Omental fat pad (tissue), 4 donors: ENCODE data around the gene UBE2K. TPM values are rescaled to one million over a fixed set of nuclear protein-coding genes. Genes with fewer than 3 reads are reported as not detected.

Experiments used
- ATAC-seq: fragments of 150-250 bp; one replicate; pipeline ENCODE4 v1.9.1; 2016; ENCODE audit warnings: mild to moderate bottlenecking, moderate library complexity; ENCODE audit not compliant: low FRiP score
- DNase-seq: peaks from one replicate; pipeline ENCODE4 v3.0.0-alpha.2; 2019; ENCODE audit warnings: low spot score
- total RNA-seq, 4 donors: library from RNA; depleted of rRNA; stranded (reverse); fragments of >200 nt; gene quantifications; one replicate each; pipeline ENCODE4 v1.1.0, GENCODE V29; 2016
- TF ChIP-seq, protein P1 (sequence below), 3 donors: fragments of 450-650 bp; IDR thresholded peaks; one replicate each; pipeline ENCODE4 v1.5.1; 2016 to 2017; ENCODE audit warnings: antibody characterized with exemption in 3 of 3, mild to moderate bottlenecking in 3 of 3, moderate library complexity in 2 of 3

UBE2K gene
- total RNA-seq, 4 donors from 2014 or later = 19.7 to 33.3 (median 25.8) TPM

DNA sequence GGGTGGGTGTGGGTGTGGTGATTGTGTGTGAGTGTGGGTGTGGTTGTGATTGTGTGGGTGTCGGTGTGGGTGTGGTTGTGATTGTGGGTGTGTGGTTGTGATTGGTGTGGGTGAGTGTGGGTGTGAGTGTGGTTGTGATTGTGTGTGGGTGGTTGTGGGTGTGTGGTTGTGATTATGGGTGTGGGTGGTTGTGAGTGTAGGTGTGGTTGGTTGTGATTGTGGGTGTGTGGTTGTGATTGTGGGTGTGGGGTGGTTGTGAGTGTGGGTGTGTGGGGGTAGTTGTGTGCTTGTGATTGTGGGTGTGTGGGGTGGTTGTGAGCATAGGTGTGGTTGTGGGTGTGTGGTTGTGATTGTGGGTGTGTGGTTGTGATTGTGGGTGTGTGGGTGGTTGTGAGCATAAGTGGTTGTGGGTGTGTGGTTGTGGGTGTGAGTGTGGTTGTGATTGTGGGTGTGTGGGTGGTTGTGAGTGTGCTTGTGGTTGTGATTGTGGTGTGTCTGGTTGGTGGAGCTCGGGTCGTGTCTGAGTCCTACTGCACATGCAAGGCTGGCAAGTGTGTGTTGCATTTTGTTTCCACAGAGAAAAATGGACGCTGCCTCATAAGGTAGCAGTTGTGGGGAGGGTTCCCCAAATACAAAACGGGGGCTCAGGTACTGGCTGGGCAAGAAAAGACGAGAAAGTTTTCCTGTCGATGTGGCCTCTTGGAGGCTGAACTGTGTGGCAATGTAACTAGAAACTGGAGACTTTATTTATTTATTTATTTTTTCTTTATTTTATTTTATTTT is 116.7 kb downstream of the UBE2K start:
- DNase-seq (no peak), ATAC-seq (no peak)
- TF ChIP-seq, protein P1, sequence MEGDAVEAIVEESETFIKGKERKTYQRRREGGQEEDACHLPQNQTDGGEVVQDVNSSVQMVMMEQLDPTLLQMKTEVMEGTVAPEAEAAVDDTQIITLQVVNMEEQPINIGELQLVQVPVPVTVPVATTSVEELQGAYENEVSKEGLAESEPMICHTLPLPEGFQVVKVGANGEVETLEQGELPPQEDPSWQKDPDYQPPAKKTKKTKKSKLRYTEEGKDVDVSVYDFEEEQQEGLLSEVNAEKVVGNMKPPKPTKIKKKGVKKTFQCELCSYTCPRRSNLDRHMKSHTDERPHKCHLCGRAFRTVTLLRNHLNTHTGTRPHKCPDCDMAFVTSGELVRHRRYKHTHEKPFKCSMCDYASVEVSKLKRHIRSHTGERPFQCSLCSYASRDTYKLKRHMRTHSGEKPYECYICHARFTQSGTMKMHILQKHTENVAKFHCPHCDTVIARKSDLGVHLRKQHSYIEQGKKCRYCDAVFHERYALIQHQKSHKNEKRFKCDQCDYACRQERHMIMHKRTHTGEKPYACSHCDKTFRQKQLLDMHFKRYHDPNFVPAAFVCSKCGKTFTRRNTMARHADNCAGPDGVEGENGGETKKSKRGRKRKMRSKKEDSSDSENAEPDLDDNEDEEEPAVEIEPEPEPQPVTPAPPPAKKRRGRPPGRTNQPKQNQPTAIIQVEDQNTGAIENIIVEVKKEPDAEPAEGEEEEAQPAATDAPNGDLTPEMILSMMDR (IDR thresholded peaks at IDR 0.05) = no peak

DNA sequence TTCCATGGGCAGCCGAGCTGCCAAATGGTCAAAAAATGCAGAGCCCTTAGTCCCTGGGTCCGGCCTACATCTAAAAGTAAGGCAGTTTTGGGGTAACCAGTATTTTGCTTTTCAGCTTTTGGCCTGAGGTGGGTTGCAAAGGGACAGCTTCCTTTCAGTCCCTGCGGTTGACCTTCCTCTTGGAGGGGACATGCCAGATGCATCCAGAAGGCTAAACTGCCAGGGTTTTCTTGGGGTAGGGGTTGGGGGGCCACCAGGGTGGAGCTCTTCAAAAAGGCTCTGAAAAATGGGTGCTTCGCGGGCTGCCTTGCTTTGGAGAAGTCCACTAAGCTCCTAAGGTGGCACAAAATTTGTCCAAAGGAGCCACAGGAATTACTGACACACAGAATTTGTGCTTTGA is 120.7 kb downstream of the UBE2K start:
- ATAC-seq = no peak
- TF ChIP-seq, protein P1 (IDR thresholded peaks at IDR 0.05) = no peak
- DNase-seq = no peak

DNA sequence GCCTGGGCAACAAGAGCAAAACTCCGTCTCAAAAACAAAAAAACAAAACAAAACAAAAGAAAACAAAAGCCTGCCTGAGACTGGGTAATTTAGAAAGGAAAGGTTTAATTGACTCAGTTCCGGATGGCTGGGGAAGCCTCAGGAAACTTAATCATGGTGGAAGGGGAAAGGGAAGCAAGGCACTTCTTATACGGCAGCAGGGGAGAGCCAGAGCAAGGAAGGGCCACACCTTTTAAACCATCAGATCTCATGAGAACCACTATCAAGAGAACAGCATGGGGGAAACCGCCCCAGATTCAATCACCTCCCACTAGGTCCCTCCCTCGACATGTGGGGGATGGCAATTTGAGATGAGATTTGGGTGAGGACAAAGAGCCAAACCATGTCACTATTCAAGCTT is 122.2 kb downstream of the UBE2K start:
- TF ChIP-seq, protein P1 (IDR thresholded peaks at IDR 0.05) = no peak
- ATAC-seq (no peak), DNase-seq (no peak)

DNA sequence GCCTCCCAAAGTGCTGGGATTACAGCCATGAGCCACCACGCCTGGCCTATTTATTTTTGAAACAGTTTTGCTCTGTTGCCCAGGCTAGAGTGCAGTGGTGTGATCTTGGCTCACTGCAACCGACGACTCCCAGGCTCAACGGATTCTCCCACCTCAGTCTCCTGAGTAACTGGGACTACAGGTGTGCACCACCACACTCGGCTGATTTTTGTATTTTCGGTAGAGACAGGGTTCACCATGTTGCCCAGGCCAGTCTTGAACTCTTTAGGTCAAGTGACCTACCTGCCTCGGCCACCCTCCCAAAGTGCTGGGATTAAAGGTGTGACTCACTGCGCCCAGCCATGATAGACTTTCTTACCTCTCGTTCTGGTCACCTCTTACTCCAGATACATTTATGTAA is 124.0 kb downstream of the UBE2K start:
- DNase-seq (no peak), ATAC-seq (no peak)
- TF ChIP-seq, protein P1 (IDR thresholded peaks at IDR 0.05) = no peak

DNA sequence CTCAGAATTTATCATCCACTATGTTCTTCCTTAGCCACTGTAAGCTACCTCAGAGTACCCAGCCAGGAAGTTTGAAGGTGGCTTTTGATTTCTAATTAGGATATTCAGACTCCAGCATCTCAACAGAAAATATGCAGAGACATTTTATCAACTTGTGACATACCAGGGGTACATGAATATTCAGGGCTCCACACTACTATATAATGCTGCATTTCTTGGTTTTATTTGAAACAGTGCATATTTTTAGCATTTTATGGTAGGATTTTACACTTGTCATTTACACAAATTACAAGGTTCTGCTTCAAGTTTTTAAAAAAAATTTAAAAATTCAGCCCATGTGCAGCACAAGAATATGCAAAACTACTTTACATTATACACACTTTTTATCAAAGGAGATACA is 124.7 kb downstream of the UBE2K start:
- DNase-seq (no peak), ATAC-seq (no peak)
- TF ChIP-seq, protein P1 (IDR thresholded peaks at IDR 0.05) = no peak

DNA sequence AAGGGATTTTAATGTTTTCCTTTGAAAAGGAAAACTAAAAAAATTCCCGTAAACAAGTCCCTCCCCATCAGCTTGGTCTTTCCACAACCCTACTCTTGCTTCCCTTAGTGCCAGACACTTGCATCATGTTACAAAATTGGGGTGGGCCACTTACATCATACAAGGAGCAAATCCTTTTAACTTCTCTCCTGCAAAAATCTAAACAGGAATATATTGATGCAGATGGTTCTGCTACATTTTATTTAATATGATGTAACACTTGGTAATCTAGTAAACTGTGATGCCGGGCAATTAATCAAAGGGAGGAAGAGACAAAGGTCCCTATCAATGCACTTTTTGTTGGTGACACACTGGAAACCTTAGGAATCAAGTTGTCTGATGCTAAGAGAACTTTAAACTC is 125.3 kb downstream of the UBE2K start:
- no peak for ATAC-seq
- TF ChIP-seq, protein P1 (IDR thresholded peaks at IDR 0.05) = no peak
- no peak for DNase-seq

DNA sequence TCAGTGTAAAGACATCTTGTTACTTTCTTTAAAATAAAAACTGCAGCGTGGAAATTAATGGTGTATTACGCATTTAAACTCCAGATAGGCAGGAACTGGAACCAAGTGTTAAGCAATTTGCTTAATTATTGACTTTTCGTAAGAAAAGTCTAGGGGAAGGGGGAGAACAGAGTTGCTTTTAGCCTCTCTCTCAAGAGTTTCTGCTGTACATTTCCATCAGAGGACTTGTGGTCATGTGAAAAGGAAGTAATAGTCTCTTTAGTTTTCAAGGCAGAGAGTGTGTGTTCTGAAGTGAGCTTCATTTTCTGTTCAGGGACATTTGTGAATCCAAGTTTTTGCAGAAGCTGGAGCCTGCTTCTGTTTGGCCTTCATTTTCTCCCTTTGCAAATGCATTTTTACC is 127.2 kb downstream of the UBE2K start:
- ATAC-seq (no peak), DNase-seq (no peak)
- TF ChIP-seq, protein P1 (IDR thresholded peaks at IDR 0.05) = no peak
